Measurements from ENCODE around the gene TOR4A.
A peak's percentile ranks its signal among the peaks of the same experiment; 100 is the strongest.

Gene TOR4A

GRCh38 chr9:137306850-137307254 lies 29.3 kb downstream of the TOR4A start:
- DNase-seq (ENCODE audit: low spot score): no peak

DNA sequence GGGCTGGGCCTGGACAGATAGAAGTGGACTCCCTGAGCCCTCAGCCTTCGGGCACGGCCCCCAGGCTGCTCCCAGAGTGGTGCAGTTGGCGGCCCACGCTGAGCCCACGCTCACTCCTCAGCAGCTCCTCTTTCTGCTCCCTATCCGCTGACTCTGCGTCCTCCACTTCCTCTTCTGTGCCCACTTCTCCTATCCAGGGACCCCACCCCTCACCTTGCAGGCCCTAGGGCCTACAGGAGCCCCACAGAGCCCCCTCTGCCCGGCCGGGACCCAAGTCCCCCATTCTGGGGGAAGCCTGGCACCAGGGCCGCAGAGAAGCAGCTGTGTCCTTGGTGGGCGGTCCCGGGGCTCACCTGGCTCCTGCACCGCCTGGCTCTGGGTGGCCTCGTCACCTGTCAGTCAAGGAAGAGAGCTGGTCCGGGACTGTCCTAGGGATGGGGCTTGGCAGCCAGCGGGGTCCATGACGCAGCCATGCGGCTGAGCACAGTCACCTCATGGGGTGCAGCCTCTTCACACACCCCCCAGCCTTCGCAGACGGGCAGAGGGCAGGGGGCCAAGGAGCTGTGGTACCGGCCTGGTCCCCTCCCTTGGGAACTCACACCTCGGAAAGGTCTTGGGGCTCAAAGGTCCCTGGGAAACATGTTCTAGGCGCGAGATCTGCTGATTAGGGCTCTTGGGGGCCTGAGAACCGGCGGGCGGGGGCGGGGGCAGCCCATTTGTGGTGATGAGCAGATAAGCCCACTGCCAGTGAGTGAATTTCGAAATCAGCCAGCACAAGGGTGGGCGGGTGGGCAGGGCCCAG lies 29.9 kb downstream of the TOR4A start:
- DNase-seq (ENCODE audit: low spot score): no peak

DNA sequence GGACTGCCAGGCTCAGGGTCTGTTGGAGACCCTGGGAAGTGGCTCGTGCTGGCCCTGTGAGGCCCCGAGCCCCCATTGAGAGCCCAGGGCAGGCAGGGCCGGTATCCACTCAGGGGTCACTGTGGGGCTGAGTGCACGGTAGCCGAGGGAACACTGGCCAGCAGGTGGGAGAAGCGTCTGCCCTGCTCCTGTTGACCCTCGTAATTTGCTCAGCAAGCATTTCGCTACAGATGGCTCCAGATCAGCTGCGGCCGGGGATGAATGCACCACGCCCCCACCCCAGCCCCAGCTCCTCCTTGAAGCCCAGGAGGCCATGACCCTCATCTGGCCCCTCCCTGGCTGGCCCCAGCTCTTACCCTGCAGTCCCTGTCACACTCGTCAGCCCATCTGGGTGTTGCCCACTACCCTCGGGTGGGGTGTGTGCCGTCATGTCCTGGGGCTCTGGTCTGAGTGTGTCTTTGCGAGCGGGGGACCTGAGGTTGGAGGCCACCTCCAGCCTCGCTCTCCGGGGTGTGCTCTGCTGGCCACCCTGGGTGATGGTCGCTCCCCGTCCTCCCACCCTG lies 30.6 kb downstream of the TOR4A start:
- no peak for DNase-seq (ENCODE audit: low spot score)

GRCh38 chr9:137309368-137310188 lies 32.1 kb downstream of the TOR4A start:
- no peak for DNase-seq (ENCODE audit: low spot score)

- peak; percentile 41 for DNase-seq (ENCODE audit: low spot score)
Measured at GRCh38 chr9:137310189-137311052, 32.9 kb downstream of the TOR4A start.

DNA sequence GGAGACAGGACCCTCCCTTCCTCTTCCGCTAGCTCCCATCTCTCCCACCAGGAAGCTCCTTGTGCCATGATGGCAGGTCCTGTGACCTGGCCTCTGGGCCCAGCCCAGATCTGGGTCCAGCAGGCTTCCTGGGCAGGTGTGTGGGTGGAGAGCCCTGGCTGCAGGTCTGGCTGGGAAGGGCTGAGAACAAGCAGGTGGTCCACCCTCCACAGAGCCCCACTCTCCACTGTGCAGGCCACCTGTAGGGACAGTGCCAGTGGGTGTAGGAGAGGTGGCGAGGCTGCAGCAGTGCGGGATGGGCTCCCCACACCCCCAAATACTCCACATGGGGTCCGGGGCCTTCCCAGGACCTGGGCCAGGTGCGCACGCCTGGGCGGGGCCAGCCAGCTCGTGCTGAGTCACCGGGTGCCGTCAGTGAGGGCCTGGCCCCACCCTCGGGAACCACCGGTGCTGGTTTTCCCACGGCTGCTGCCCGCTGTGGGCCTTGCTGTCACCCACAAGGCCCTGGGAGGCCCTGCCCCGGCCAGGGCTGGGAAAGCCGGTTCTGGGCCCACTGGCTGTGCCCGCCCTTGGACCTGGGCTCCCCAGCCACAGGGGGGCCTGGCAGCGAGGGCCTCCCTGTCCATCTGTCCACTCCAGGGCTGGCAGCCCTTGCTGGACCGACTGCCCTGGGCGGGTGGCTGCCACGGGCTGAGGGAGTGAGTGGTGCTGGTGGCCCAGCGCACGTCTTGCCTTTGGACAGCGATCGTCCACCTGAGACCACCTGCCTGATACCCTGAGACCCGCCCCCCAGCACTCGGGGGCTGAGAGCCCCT lies 33.9 kb downstream of the TOR4A start:
- no peak for DNase-seq (ENCODE audit: low spot score)

- DNase-seq (ENCODE audit: low spot score): no peak
Measured at GRCh38 chr9:137311986-137312851, 34.7 kb downstream of the TOR4A start.

- DNase-seq (ENCODE audit: low spot score): no peak
Measured at GRCh38 chr9:137312852-137313325, 35.4 kb downstream of the TOR4A start.

GRCh38 chr9:137313326-137313936 lies 35.9 kb downstream of the TOR4A start:
- no peak for DNase-seq (ENCODE audit: low spot score)

- DNase-seq (ENCODE audit: low spot score): no peak
Measured at GRCh38 chr9:137313956-137314560, 36.5 kb downstream of the TOR4A start.

DNA sequence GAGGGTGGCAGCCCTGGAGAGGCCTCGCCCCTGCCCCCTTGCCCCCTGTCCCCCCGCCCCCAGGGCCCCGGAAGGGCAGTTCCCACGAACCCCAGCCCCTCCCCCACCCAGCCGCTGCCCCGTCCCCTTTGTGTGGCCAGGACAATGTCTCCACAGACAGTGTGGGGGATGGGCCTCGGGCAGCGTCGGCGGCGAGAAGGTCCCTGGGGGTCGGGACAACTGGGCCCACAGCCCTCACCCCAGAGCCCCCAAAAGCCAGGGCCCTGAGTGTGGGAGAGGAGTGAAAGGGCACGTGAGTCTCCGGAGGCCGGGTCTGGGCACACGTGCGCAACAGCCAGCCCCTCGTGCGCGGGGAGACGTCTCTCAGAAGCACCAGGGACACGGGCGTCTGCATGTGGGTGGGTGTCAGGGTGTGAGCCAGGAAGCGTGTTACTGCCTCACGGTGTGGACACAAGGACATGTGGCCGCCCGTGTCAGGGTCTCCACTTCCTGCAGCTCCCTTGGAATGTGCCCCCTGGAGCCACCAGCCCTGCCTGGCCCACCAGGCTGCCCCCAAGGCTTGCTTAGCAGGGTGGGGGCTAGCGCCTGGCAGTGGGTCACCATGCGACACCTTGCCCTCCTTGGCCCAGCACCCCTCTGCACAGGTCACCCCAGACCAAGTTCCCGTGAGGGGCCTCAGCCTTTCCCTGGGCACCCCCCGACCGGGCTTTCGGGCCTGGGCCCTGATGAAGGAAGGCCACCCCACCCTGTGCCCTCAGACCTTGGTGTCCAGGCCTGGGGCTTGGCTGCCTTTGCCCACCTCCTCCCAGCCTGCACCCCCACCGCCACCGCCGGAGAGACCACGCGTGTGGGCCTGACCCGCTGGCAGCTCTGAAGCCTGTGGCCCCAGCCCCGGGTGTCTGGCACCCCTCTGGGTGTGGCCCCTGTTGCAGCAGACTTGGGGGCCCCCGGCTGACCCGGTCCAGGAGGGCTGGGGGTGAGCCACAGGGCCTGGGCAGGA lies 37.3 kb downstream of the TOR4A start:
- no peak for DNase-seq (ENCODE audit: low spot score)

DNA sequence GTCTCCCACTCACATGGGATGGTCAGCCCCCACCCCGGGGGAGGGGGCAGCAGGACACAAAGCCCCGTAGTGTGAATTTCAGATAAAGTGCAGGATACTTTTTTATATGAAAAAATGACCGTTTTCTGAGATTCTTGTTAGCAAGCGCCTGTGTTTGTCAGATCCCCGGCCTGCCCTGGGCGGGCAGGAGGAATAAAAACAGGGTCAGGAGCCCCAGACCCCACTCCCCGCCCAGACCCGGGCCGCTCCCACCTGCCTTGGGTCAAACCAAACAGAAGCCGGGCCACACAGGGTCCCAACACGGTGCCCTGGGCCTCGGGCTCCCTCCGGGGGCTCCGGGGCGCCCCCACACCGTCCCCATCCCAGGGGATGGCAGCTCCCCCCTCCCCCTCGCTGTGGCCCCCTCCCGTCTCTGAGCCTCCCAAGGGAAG lies 38.1 kb downstream of the TOR4A start:
- no peak for DNase-seq (ENCODE audit: low spot score)

DNA sequence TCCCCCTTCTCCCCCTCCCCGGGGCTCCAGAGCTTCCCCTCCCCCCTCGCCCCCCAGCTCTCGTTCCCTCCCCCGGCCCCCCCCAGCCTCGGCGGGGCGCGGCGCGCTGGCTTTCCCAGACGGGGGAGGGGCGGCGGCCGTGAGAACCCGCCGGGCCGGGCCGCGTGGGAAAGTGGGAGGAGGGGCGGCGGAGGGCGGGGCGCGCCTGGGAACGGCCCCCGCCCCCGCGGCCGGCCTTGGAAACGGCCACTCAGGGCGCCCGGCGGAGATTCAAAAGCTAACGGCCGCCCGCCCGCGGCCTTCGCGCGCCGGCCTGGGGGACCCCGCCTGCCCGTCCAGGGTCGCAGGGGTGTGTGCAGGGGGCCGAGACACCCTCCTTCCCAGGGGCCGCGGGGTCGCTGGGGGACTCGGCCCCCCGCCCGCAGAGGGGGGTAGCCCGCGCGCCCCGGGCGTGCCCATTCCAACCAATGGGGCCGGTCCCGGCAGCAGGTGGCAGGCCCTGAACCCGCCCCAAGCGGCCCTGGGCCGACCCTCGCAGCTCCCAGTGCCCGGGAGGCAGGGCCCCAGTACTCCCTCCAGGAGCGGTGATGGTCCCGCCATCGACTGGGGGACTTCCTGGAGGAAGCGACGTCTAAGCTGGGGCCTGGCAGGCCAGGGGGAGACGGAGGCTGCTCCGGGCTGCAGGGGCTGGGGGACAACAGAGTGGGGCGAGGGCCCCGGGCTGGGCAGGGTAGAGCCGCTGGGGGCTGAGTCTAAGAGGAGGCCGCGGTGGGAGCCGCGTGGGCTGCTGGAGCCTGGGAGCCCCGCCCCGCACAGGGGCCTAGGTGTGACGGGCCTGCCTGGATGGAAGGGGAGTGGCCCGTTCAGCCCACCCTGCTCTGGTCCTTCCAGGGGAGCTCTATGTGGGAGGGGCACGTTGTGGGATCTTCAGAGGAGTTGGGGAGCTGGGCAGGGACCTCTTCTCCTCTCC lies 38.8 kb downstream of the TOR4A start:
- peak; percentile 52 for DNase-seq (ENCODE audit: low spot score)

DNA sequence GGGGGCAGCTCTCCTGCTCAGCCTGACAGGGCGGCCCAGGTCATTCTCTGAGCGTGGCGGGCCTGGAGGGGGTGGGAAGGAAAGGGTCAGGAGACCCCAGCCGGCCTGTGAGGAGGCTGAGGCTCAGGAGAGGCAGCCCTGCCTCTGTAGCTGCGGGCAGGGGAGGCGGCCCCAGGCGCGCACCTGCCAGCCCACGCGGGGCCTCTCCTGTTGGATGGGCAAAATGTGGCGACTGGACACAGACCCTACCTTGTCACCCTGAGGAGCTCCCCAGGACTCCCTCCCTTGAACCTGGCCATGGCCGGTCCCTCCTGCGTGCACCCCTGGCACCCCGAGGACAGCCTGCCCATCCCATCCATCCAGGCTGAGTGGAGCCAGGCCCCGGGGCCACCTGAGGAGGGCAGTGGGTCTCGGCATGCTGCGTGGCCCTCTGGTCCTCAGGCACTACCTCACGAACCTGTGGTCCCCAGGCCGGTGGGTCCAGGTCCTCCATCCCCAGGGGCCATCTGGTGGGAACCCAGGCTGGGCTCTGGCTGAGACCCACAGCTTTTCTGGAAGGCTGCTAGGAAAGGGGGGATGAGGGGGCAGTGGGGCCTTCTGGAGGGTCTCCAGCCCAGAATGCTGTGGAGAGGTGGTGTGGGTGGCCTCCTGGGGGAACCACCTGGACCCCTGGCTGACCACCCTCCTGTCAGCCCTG lies 39.6 kb downstream of the TOR4A start:
- DNase-seq (ENCODE audit: low spot score): no peak

DNA sequence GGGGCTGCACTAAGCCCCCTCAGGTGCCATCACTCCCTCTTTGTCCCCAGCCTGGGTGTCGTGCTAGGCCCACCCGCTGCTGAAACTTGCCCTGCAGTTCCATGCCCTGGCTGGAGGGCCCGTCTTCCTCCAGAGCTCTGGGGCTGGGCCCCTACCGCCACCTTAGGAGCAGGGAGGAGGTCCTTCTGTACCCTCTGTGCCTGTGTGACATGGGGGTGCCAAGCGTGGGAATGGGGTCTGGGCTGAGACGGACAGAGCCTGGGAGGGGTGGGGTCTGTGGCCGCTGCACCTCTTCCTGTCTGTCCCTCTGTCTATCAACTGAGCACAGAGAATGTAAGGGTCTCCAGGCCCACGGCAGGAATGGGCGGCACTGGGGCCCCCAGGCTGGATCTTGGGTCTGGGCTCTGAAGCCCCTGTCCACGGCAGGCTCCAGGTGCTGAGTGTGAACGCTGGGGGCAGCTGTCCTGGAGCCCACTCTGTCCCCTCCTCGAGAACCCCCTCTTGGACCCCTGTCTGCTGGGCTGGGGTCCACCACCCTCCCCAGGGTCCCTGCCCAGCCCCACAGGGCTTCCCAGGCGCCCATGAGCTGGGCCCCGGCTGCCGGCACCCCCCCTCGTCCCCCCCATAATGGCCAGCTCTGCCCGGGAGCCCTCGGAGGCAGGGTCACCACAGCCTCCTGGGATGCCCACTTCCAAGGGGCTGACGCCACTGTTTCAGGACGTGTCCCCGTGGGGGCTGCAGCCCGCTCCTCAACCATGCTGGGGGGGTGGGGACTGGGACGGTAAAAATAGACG lies 40.4 kb downstream of the TOR4A start:
- DNase-seq (ENCODE audit: low spot score): no peak

Measured in NAMALWA (cell line).